Measurements from ENCODE around the gene ZFYVE27. TPM values are rescaled to one million over a fixed set of nuclear protein-coding genes. Genes with fewer than 3 reads are reported as not detected.

The ZFYVE27 gene
- total RNA-seq, 4 donors from 2014 or later = 17.9 to 27.1 (median 20.7) TPM

- TF ChIP-seq CTCF (IDR thresholded peaks at IDR 0.05) = no peak
- DNase-seq (ENCODE audit: low spot score) = no peak
- no peak for ATAC-seq (ENCODE audit: low FRiP score)
Measured at GRCh38 chr10:97765201-97765600, 28.3 kb downstream of the ZFYVE27 start.

- no peak for TF ChIP-seq CTCF (IDR thresholded peaks at IDR 0.05)
- no peak for ATAC-seq (ENCODE audit: low FRiP score)
Measured at GRCh38 chr10:97766106-97766810, 29.3 kb downstream of the ZFYVE27 start.

GRCh38 chr10:97766996-97767924 lies 30.3 kb downstream of the ZFYVE27 start:
- no peak for DNase-seq (ENCODE audit: low spot score)
- no peak for TF ChIP-seq CTCF (IDR thresholded peaks at IDR 0.05)
- ATAC-seq (ENCODE audit: low FRiP score) = no peak

More at GRCh38 chr10:97766106-97766810, 29.3 kb downstream of the ZFYVE27 start:
- no peak for DNase-seq (ENCODE audit: low spot score)

DNA sequence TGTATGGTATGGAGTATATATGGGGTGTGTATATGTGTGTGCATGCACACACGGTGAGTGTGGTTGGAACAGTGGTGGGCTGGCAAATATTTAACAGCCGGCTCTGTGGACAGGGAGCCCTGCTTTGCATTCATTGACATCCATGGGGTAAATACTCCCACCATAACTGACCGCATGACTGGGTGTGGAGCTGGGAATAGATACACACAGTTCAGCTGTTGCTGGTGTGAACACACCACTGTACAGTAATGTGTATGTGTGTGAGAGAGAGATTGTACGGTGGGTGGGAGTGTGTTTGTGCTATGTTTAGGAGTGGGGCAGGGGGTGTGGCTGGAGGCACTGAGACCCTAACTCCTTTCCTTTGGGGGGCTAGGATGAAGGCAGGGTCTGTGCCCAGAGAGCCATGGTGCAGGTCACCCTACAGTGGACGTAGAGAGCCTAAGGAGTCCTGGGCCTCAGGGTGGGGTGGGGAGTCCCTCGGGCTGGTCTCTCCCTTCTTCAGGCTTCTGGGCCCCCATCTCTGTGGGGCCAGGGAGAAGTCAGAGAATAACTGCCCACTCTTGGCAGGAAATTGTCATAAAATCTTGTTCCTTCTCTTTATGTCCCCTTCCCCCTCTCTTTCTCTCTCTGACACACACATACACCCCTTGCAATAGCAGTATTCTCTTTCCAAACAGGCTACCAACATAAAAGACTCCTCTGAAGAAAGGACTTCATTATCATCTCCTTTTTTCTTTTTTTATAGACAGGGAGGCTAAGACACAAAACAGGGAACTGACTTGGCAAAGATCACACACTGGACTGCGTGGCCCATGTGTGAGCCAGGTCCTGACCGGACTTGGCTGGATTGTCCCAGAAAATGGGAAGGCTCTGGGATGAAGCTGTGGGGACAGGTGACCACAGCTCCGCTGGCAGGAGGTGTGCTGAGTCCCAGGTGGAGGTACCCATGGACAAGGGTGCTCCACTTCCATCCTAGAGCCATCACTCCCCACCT lies 31.7 kb downstream of the ZFYVE27 start:
- no peak for TF ChIP-seq CTCF (IDR thresholded peaks at IDR 0.05)
- ATAC-seq (ENCODE audit: low FRiP score) = no peak

DNA sequence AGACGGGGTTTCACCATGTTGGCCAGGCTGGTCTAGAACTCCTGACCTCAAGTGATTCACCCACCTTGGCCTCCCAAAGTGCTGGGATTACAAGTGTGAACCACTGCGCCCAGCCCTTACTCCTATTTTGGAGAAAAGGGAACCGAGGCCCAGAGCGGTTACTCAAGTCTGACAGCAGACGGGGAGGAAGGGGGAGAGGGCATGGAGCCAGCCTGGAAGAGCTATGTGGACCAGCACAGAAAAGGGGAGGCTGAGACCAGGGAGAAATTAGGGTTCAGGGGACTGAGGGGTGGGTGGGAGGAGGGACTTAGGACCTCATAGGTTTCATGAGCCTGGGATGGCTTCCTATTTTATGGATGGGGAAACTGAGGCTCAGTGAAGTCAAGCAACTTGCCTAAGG lies 33.3 kb downstream of the ZFYVE27 start:
- DNase-seq (ENCODE audit: low spot score) (no peak), ATAC-seq (ENCODE audit: low FRiP score) (no peak)
- no peak for TF ChIP-seq CTCF (IDR thresholded peaks at IDR 0.05)

More for the DNA sequence above, 31.7 kb downstream of the ZFYVE27 start:
- DNase-seq (ENCODE audit: low spot score) = no peak

- TF ChIP-seq CTCF (IDR thresholded peaks at IDR 0.05) = no peak
- no peak for DNase-seq (ENCODE audit: low spot score)
- no peak for ATAC-seq (ENCODE audit: low FRiP score)
Measured at GRCh38 chr10:97771055-97771891, 34.3 kb downstream of the ZFYVE27 start.

All from omental fat pad (tissue), 4 donors.